ENCODE data around the gene CARMIL1. TPM values are rescaled to one million over a fixed set of nuclear protein-coding genes. Genes with fewer than 3 reads are reported as not detected.

Gene CARMIL1
- total and polyA plus RNA-seq, 11 donors, result 2.4 to 9.1 (median 5.3) TPM

GRCh38 chr6:25326126-25326525, 47.0 kb downstream of the CARMIL1 start:
- TF ChIP-seq POLR2A (IDR thresholded peaks at IDR 0.05) (no peak), CTCF (IDR thresholded peaks at IDR 0.05) (no peak)

GRCh38 chr6:25326960-25327359, 47.8 kb downstream of the CARMIL1 start:
- no peak for DNase-seq
- TF ChIP-seq POLR2A (IDR thresholded peaks at IDR 0.05) (no peak), CTCF (IDR thresholded peaks at IDR 0.05) (no peak)
- Histone ChIP-seq H3K27ac (peak overlapping the region in 4 of 12 donors; percentile 17 to 59 (median 21)), H3K9me3 (no peaks in the 10 kb centered on the region), H3K4me1 (peaks cover 0 to 40% (median 14%) of the 10 kb centered on the region in 12 donors), H3K36me3 (no peaks in the 10 kb centered on the region), H3K27me3 (no peaks in the 10 kb centered on the region), H3K4me3 (no peak overlapping the region)
- WGBS, 4 donors, result 33 to 59% (median 53%) methylated on average over 4 of the region's 4 CpGs
- peak in 3 of 4 donors; percentile 56 to 72 (median 60) for ATAC-seq
- intact Hi-C loops (cut with DNase I), result no loop called here

More at GRCh38 chr6:25326126-25326525, 47.0 kb downstream of the CARMIL1 start:
- Histone ChIP-seq H3K4me3 (no peak overlapping the region), H3K36me3 (no peaks in the 10 kb centered on the region), H3K27ac (peak overlapping the region in 2 of 12 donors; percentile 9 to 23), H3K27me3 (no peaks in the 10 kb centered on the region), H3K9me3 (no peaks in the 10 kb centered on the region), H3K4me1 (peaks cover 0 to 33% (median 12%) of the 10 kb centered on the region in 12 donors)
- no peak for DNase-seq
- ATAC-seq, result no peak
- intact Hi-C loops (cut with DNase I), result no loop called here
- 94 to 98% (median 97%) methylated on average over 4 of the region's 4 CpGs for WGBS, 4 donors

- intact Hi-C loops (cut with DNase I), result no loop called here
- ATAC-seq (no peak), DNase-seq (no peak)
- WGBS, 4 donors, result 45 to 69% (median 57%) methylated on average over 2 of the region's 2 CpGs
- no peaks in the 10 kb centered on the region for H3K27me3 ChIP-seq
- no peaks in the 10 kb centered on the region for H3K36me3 ChIP-seq
- H3K9me3 ChIP-seq, result no peaks in the 10 kb centered on the region
- no peak overlapping the region for H3K4me3 ChIP-seq
- TF ChIP-seq POLR2A (IDR thresholded peaks at IDR 0.05), result no peak
- no peak for TF ChIP-seq CTCF (IDR thresholded peaks at IDR 0.05)
- peak overlapping the region in 4 of 12 donors; percentile 17 to 59 (median 21) for H3K27ac ChIP-seq
- H3K4me1 ChIP-seq, result peaks cover 0 to 43% (median 14%) of the 10 kb centered on the region in 12 donors
These were observed 48.3 kb downstream of the CARMIL1 start for GRCh38 chr6:25327432-25327831.

- intact Hi-C loops (cut with DNase I), result no loop called here
- TF ChIP-seq CTCF (IDR thresholded peaks at IDR 0.05) (no peak), POLR2A (IDR thresholded peaks at IDR 0.05) (no peak)
These were observed 50.1 kb downstream of the CARMIL1 start for GRCh38 chr6:25329161-25329817.

More at GRCh38 chr6:25329161-25329817, 50.1 kb downstream of the CARMIL1 start:
- Histone ChIP-seq H3K9me3 (no peaks in the 10 kb centered on the region), H3K4me3 (no peak overlapping the region), H3K27ac (no peak overlapping the region), H3K4me1 (peaks cover 0 to 55% (median 24%) of the 10 kb centered on the region in 12 donors), H3K36me3 (no peaks in the 10 kb centered on the region), H3K27me3 (no peaks in the 10 kb centered on the region)
- 81 to 86% (median 85%) methylated on average over 5 of the region's 5 CpGs for WGBS, 4 donors
- no peak for DNase-seq
- no peak for ATAC-seq

All from heart left ventricle (tissue), 16 donors.